ENCODE measurements around the gene USP14.

The USP14 gene

GRCh38 chr18:231563-231962 is 73.2 kb downstream of the USP14 start:
- no peak for ATAC-seq

- ATAC-seq = no peak
These were observed 81.8 kb downstream of the USP14 start for GRCh38 chr18:240175-240574.

GRCh38 chr18:245282-245847 is 87.0 kb downstream of the USP14 start:
- no peak for ATAC-seq

- no peak for ATAC-seq
These were observed 89.7 kb downstream of the USP14 start for GRCh38 chr18:248053-248452.

GRCh38 chr18:250685-251084 is 92.3 kb downstream of the USP14 start:
- ATAC-seq = no peak

GRCh38 chr18:251572-251971 is 93.2 kb downstream of the USP14 start:
- no peak for ATAC-seq

- ATAC-seq = no peak
These were observed 94.8 kb downstream of the USP14 start for GRCh38 chr18:253121-253520.

GRCh38 chr18:255171-255570 is 96.8 kb downstream of the USP14 start:
- ATAC-seq = no peak

- no peak for ATAC-seq
These were observed 102.2 kb downstream of the USP14 start for GRCh38 chr18:260547-260946.

GRCh38 chr18:261398-262073 is 103.2 kb downstream of the USP14 start:
- ATAC-seq = no peak

Measured in activated CD4-positive, CD25-positive, alpha-beta regulatory T cell treated with anti-CD3 and anti-CD28 coated beads, Interleukin-2, amount 50 U/mL, for 24 hours (primary cell).